ENCODE results near the gene CDH23.

DNA sequence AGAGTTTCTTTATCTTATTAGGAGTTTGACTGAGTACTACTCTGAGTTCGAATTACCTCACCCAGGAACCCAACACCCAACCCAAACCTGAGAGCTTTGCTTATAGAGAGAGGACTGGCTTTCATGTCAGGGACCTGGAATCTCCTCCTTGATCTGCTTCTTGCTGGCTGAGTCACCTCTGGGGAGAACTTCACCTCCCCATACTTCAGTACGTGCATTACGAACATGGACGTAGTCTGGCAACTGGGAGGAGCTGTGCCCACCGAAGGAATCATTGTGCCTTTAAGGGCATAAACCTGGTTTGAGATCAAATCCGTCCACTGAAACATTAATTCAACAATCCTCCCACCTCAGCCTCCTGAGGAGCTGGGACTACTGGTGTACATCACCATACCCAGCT is 466.5 kb downstream of the CDH23 start:
- TF ChIP-seq, protein P1, sequence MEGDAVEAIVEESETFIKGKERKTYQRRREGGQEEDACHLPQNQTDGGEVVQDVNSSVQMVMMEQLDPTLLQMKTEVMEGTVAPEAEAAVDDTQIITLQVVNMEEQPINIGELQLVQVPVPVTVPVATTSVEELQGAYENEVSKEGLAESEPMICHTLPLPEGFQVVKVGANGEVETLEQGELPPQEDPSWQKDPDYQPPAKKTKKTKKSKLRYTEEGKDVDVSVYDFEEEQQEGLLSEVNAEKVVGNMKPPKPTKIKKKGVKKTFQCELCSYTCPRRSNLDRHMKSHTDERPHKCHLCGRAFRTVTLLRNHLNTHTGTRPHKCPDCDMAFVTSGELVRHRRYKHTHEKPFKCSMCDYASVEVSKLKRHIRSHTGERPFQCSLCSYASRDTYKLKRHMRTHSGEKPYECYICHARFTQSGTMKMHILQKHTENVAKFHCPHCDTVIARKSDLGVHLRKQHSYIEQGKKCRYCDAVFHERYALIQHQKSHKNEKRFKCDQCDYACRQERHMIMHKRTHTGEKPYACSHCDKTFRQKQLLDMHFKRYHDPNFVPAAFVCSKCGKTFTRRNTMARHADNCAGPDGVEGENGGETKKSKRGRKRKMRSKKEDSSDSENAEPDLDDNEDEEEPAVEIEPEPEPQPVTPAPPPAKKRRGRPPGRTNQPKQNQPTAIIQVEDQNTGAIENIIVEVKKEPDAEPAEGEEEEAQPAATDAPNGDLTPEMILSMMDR (conservative IDR thresholded peaks at IDR 0.05 in 1 of 2, IDR thresholded peaks at IDR 0.05 in 1 of 2; ENCODE audit: extremely low read depth in 1 of 2, insufficient read depth in 1 of 2, low read depth in 1 of 2, low read length in 2 of 2) = no peak
- no peak for TF ChIP-seq EZH2 (IDR thresholded peaks at IDR 0.05; ENCODE audit: borderline replicate concordance, low read length)
